SK-N-SH treated with all-trans-retinoic acid at 6 μM for 48 hours (cell line): Measurements from ENCODE around the gene ITIH5.

Source experiments
- ATAC-seq: fragments of 200-7000 bp; cut with Tn5 transposase; 3 replicates; pipeline ENCODE4 v1.9.1; 2020; ENCODE audit warnings: mild to moderate bottlenecking, moderate library complexity
- ARNTL ChIP-seq: fragments of 450-650 bp; formaldehyde crosslinking; IDR thresholded peaks from 2 replicates; pipeline ENCODE4 v1.5.0; 2020; ENCODE audit warnings: low read depth, mild to moderate bottlenecking, moderate library complexity, borderline replicate concordance
- CSDC2 ChIP-seq: fragments of 250-450 bp; sonication (Bioruptor Pico); IDR thresholded peaks from 2 replicates; pipeline ENCODE4 v1.5.0; 2020; ENCODE audit warnings: mild to moderate bottlenecking, moderate library complexity
- ESRRG ChIP-seq: fragments of 250-450 bp; sonication (Bioruptor Pico); IDR thresholded peaks from 2 replicates; pipeline ENCODE4 v1.6.1; 2021; ENCODE audit warnings: mild to moderate bottlenecking
- ISL1 ChIP-seq: fragments of 250-450 bp; sonication (Bioruptor Pico); IDR thresholded peaks from 2 replicates; pipeline ENCODE4 v2.1.2; 2022; ENCODE audit warnings: mild to moderate bottlenecking, moderate library complexity
- OSR1 ChIP-seq: fragments of 250-450 bp; sonication (Bioruptor Pico); IDR thresholded peaks from 2 replicates; pipeline ENCODE4 v1.8.0; 2022; ENCODE audit warnings: moderate library complexity, mild to moderate bottlenecking, inconsistent platforms
- PPARA ChIP-seq: fragments of 250-450 bp; sonication (Bioruptor Pico); IDR thresholded peaks from 2 replicates; pipeline ENCODE4 v1.5.0; 2020; ENCODE audit warnings: mild to moderate bottlenecking, borderline replicate concordance
- RARB ChIP-seq: fragments of 250-450 bp; sonication (Bioruptor Pico); IDR thresholded peaks from 2 replicates; pipeline ENCODE4 v1.8.0; 2021; ENCODE audit warnings: mild to moderate bottlenecking, moderate library complexity
- SNAI2 ChIP-seq: fragments of 250-450 bp; sonication (Bioruptor Pico); IDR thresholded peaks from 2 replicates; pipeline ENCODE4 v1.5.0; 2020; ENCODE audit warnings: mild to moderate bottlenecking, moderate library complexity
- TCF4 ChIP-seq: fragments of 250-450 bp; sonication (Bioruptor Pico); IDR thresholded peaks from 2 replicates; pipeline ENCODE4 v1.8.0; 2021; ENCODE audit warnings: mild to moderate bottlenecking, moderate library complexity, borderline replicate concordance
- TOX ChIP-seq: fragments of 250-450 bp; sonication (Bioruptor Pico); IDR thresholded peaks from 2 replicates; pipeline ENCODE4 v1.8.0; 2021; ENCODE audit warnings: mild to moderate bottlenecking, moderate library complexity, borderline replicate concordance
- ZC3H10 ChIP-seq: fragments of 250-450 bp; sonication (Bioruptor Pico); IDR thresholded peaks from 2 replicates; pipeline ENCODE4 v1.5.1; 2021; ENCODE audit warnings: mild to moderate bottlenecking, moderate library complexity
- ZFP3 ChIP-seq: fragments of 250-450 bp; sonication (Bioruptor Pico); IDR thresholded peaks from 2 replicates; pipeline ENCODE4 v1.5.0; 2020; ENCODE audit warnings: mild to moderate bottlenecking, moderate library complexity
- ZFP30 ChIP-seq: fragments of 450-650 bp; formaldehyde crosslinking; IDR thresholded peaks from 2 replicates; pipeline ENCODE4 v1.5.0; 2022; ENCODE audit warnings: mild to moderate bottlenecking, moderate library complexity
- ZNF70 ChIP-seq: fragments of 450-650 bp; formaldehyde crosslinking; IDR thresholded peaks from 2 replicates; pipeline ENCODE4 v1.5.0; 2020; ENCODE audit warnings: mild to moderate bottlenecking, moderate library complexity
- ZNF8 ChIP-seq: fragments of 450-650 bp; formaldehyde crosslinking; IDR thresholded peaks from 2 replicates; pipeline ENCODE4 v1.5.0; 2020; ENCODE audit warnings: mild to moderate bottlenecking, moderate library complexity
- TF ChIP-seq, protein P1 (sequence below): fragments of 250-450 bp; sonication (Bioruptor Pico); IDR thresholded peaks from 2 replicates; pipeline ENCODE4 v1.5.1; 2021; ENCODE audit warnings: mild to moderate bottlenecking, moderate library complexity
- TF ChIP-seq, protein P2 (sequence below): fragments of 250-450 bp; sonication (Bioruptor Pico); IDR thresholded peaks from 2 replicates; pipeline ENCODE4 v1.5.1; 2020; ENCODE audit warnings: low read depth, mild to moderate bottlenecking, moderate library complexity
- TF ChIP-seq, protein P3 (sequence below): fragments of 250-450 bp; sonication (Bioruptor Pico); IDR thresholded peaks from 2 replicates; pipeline ENCODE4 v1.5.0; 2020; ENCODE audit warnings: mild to moderate bottlenecking, moderate library complexity

Gene ITIH5

DNA sequence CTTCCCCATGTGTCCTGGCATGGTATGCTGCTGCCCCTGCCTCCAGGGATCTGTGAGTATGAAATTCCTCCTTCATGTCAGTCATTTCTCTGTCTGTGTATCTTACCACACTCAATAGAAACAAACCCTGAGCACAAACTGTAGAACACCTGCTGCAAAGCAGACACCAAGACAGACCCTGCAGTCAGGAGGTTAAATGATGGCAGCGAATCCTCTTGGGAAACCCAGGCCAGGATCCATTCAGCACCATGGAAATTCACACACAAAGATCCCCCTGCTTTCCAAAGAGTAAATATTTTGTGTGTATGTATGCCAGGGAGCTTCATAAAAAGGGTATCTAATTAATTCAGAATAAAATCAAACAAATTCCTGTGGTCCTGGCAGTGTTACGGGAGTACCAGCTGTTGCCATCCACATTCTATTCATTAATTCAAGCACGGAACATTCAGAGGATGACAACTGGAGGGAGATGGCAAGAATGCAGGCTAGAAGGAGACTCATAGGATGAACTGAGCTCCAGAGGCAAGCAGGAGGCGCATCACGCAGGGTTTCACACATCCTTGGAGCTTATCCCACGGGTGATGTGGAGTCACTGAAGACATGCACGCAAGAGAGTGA is 14.8 kb downstream of the ITIH5 start (continued):
- TF ChIP-seq, protein P1, sequence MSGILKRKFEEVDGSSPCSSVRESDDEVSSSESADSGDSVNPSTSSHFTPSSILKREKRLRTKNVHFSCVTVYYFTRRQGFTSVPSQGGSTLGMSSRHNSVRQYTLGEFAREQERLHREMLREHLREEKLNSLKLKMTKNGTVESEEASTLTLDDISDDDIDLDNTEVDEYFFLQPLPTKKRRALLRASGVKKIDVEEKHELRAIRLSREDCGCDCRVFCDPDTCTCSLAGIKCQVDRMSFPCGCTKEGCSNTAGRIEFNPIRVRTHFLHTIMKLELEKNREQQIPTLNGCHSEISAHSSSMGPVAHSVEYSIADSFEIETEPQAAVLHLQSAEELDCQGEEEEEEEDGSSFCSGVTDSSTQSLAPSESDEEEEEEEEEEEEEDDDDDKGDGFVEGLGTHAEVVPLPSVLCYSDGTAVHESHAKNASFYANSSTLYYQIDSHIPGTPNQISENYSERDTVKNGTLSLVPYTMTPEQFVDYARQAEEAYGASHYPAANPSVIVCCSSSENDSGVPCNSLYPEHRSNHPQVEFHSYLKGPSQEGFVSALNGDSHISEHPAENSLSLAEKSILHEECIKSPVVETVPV (CRISPR knock-in tag), result no peak
- TF ChIP-seq ZFP3 (no peak), ARNTL (CRISPR knock-in tag) (no peak)
- TF ChIP-seq, protein P2, sequence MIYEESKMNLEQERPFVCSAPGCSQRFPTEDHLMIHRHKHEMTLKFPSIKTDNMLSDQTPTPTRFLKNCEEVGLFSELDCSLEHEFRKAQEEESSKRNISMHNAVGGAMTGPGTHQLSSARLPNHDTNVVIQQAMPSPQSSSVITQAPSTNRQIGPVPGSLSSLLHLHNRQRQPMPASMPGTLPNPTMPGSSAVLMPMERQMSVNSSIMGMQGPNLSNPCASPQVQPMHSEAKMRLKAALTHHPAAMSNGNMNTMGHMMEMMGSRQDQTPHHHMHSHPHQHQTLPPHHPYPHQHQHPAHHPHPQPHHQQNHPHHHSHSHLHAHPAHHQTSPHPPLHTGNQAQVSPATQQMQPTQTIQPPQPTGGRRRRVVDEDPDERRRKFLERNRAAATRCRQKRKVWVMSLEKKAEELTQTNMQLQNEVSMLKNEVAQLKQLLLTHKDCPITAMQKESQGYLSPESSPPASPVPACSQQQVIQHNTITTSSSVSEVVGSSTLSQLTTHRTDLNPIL, result no peak

DNA sequence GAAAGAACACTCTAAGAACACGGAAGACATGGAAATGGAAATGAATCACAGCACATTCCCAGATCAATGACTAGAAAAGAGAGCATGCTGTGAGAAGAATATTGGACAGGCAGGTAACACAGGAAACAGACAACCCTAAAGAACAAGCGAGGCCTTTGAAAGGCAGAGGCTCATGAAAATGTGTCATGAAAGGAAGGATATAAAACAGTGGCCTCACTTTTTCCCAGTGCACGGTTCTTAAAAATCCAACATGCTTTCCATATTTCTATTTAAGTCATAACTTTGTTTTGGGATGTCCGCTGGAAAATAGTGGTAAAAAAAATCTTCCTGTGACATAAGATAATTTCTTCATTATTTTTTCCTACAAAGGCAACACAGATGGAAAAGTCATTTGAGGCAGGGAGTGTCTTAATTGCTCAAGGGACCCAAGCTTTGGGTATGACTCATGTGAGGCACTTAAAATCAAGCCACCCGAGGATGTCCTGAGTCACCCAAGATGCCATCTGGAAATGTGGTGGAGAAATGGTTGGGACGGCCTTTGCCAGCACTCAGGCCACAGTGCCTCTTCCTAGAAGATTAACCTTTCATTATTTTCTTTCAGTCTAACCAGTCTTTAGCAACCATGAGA is 17.0 kb downstream of the ITIH5 start:
- no peak for ATAC-seq
- TF ChIP-seq, protein P3, sequence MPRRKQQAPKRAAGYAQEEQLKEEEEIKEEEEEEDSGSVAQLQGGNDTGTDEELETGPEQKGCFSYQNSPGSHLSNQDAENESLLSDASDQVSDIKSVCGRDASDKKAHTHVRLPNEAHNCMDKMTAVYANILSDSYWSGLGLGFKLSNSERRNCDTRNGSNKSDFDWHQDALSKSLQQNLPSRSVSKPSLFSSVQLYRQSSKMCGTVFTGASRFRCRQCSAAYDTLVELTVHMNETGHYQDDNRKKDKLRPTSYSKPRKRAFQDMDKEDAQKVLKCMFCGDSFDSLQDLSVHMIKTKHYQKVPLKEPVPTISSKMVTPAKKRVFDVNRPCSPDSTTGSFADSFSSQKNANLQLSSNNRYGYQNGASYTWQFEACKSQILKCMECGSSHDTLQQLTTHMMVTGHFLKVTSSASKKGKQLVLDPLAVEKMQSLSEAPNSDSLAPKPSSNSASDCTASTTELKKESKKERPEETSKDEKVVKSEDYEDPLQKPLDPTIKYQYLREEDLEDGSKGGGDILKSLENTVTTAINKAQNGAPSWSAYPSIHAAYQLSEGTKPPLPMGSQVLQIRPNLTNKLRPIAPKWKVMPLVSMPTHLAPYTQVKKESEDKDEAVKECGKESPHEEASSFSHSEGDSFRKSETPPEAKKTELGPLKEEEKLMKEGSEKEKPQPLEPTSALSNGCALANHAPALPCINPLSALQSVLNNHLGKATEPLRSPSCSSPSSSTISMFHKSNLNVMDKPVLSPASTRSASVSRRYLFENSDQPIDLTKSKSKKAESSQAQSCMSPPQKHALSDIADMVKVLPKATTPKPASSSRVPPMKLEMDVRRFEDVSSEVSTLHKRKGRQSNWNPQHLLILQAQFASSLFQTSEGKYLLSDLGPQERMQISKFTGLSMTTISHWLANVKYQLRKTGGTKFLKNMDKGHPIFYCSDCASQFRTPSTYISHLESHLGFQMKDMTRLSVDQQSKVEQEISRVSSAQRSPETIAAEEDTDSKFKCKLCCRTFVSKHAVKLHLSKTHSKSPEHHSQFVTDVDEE, result no peak
- no peak for TF ChIP-seq ZFP3

DNA sequence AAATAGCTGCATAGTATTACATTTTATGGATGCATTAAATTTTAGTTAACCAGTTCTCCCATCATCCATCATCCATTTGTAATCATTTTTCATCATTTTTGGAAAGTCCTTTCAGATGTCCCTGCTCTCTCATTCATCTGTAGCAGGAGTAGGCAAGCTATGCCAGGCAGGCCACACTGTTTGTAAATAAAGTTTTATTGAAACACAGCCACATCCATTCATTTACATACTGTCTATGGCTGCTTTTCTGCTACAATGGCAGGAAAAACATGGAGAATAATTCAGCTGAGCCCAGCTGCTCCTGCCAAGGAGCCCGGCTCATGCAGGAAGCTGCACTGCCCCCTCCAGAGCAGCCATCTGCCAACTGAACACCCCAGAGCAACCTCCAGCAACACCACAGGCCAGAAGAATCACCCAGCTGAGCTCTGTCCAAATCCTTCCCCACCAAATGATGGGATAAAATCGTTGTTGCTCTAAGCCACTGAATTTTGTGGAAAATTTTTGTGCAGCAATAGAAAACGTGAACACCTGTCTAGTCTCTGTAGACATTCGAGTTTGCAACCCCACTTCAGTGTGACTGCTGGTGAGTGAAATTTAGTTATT is 19.6 kb downstream of the ITIH5 start:
- TF ChIP-seq ZC3H10 (CRISPR knock-in tag) (no peak), TCF4 (CRISPR knock-in tag) (no peak), RARB (CRISPR knock-in tag) (no peak), TOX (no peak), ZFP3 (no peak)
- TF ChIP-seq, protein P2, result no peak
- TF ChIP-seq, protein P1 (CRISPR knock-in tag), result no peak
- no peak for ATAC-seq

DNA sequence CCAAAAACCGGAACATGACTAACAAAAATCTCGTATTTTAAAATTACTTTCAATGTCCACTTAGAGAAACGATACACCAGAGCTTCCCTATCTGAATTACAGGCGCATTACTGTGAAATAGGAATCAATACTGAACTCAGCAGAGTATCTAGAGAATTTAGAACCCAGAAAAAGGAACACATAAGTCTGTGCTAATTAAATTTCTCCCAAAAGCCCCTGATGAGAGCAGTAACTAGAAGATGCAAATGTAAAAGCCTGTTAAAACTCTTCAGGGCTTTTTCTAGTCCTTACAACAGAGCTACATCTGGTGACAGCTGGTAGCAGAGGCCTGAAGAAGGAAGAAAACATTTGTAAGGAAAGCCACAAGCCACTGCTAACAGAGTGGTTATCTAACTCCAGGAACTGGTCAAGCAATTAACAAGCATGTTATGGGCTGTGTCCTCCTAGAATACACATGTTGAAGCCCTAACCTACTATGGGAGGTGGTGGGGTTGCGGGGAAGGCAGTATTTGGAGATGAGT is 24.2 kb downstream of the ITIH5 start:
- no peak for TF ChIP-seq ARNTL (CRISPR knock-in tag)
- TF ChIP-seq ZNF70 (CRISPR knock-in tag), result no peak
- no peak for TF ChIP-seq TCF4 (CRISPR knock-in tag)
- no peak for TF ChIP-seq SNAI2 (CRISPR knock-in tag)
- TF ChIP-seq CSDC2, result no peak
- no peak for TF ChIP-seq ZNF8 (CRISPR knock-in tag)
- no peak for TF ChIP-seq ZFP3
- no peak for TF ChIP-seq PPARA (CRISPR knock-in tag)
- TF ChIP-seq ZFP30 (CRISPR knock-in tag), result no peak
- TF ChIP-seq TOX, result no peak
- TF ChIP-seq, protein P2, result no peak
- no peak for TF ChIP-seq OSR1
- no peak for TF ChIP-seq ISL1
- TF ChIP-seq ESRRG (CRISPR knock-in tag), result no peak
- no peak for ATAC-seq
